Endothelial cell of umbilical vein (primary cell): ENCODE data around the gene KIF3A. TPM values are rescaled to one million over a fixed set of nuclear protein-coding genes. Genes with fewer than 3 reads are reported as not detected.

Source experiments
- BruUV-seq: library from RNA; stranded (reverse); fragments of 400-500 nt; replicated peaks from 2 replicates; lab custom pipeline; 2021; lab: Mats Ljungman, UMichigan
- CTCF ChIA-PET: fragments of 300-600, 350-600 bp; sonication (Branson Sonifier 250); formaldehyde crosslinking; loops from one replicate; lab custom pipeline; 2021; ENCODE audit warnings: antibody characterized with exemption, inconsistent platforms; lab: Charles Lee
- POLR2A ChIA-PET: fragments of 300-600, 350-600 bp; sonication (Branson Sonifier 250); formaldehyde crosslinking; loops from one replicate; lab custom pipeline; 2021; ENCODE audit warnings: antibody characterized with exemption, inconsistent platforms; lab: Charles Lee
- DNase-seq: peaks from one replicate; pipeline ENCODE4 v3.0.0-alpha.2; 2011; ENCODE audit warnings: low read depth, low spot score
- FAIRE-seq: peaks from 2 replicates; lab custom pipeline; 2011; peaks lifted over from hg19 to GRCh38; lab: Jason Lieb, UNC
- H2AFZ ChIP-seq: 2 replicates; pipeline ENCODE4 v1.6.0; 2012; ENCODE audit warnings: low read depth, low read length, control low read depth, inconsistent platforms
- H3K27ac ChIP-seq: 2 replicates; pipeline ENCODE4 v1.5.1; 2011; ENCODE audit warnings: low read depth, mild to moderate bottlenecking, control low read depth, low read length, moderate library complexity; ENCODE audit not compliant: insufficient read depth
- H3K27me3 ChIP-seq, 2 experiments: 2 replicates each; pipeline versions ENCODE4 v1.6.0 to v1.6.1; 2011; ENCODE audit warnings: low read length in 2 of 2, mixed read lengths in 1 of 2; ENCODE audit not compliant: control insufficient read depth in 2 of 2, insufficient read depth in 2 of 2
- H3K36me3 ChIP-seq, 2 experiments: 2 replicates in 1 of 2; 3 replicates in 1 of 2; pipeline ENCODE4 v1.5.1; 2011; ENCODE audit warnings: low read length in 2 of 2, mild to moderate bottlenecking in 1 of 2, moderate library complexity in 1 of 2; ENCODE audit not compliant: control insufficient read depth in 2 of 2, insufficient read depth in 2 of 2; ENCODE audit errors: extremely low read depth in 1 of 2
- H3K4me1 ChIP-seq: 3 replicates; pipeline ENCODE4 v1.5.1; 2011; ENCODE audit warnings: mild to moderate bottlenecking, low read length; ENCODE audit not compliant: control insufficient read depth, insufficient read depth; ENCODE audit errors: extremely low read depth
- H3K4me2 ChIP-seq: 2 replicates; pipeline ENCODE4 v1.6.1; 2011; ENCODE audit warnings: low read length, control low read depth, mixed read lengths; ENCODE audit not compliant: insufficient read depth
- H3K4me3 ChIP-seq, 3 experiments: fragments of 200-600 bp in 1 of 3; sonication (generic), shearing (Covaris generic) in 1 of 3; replicated peaks in 1 of 3; 2 replicates each; pipeline ENCODE4 v1.5.1; 2011 to 2016; ENCODE audit warnings: control low read depth in 3 of 3, low read length in 3 of 3, mild to moderate bottlenecking in 2 of 3, inconsistent platforms in 1 of 3, low read depth in 1 of 3, moderate library complexity in 1 of 3; ENCODE audit not compliant: insufficient read depth in 1 of 3
- H3K79me2 ChIP-seq: 2 replicates; pipeline ENCODE4 v1.6.0; 2012; ENCODE audit warnings: low read length, inconsistent platforms; ENCODE audit not compliant: control insufficient read depth, insufficient read depth
- H3K9ac ChIP-seq: replicated peaks from 2 replicates; pipeline ENCODE3; 2011; ENCODE audit warnings: low read length, control low read depth; ENCODE audit not compliant: insufficient read depth; ENCODE audit errors: extremely low read depth
- H3K9me1 ChIP-seq: replicated peaks from 3 replicates; pipeline ENCODE4 v1.6.0; 2011; ENCODE audit warnings: mild to moderate bottlenecking, low read length; ENCODE audit not compliant: control insufficient read depth, insufficient read depth; ENCODE audit errors: extremely low read depth
- H3K9me3 ChIP-seq: replicated peaks from 2 replicates; pipeline ENCODE4 v1.5.1; 2012; ENCODE audit warnings: low read length, inconsistent platforms; ENCODE audit not compliant: control insufficient read depth, insufficient read depth
- H4K20me1 ChIP-seq: replicated peaks from 2 replicates; pipeline ENCODE3; 2011; ENCODE audit warnings: mild to moderate bottlenecking, low read length; ENCODE audit not compliant: control insufficient read depth, insufficient read depth; ENCODE audit errors: extremely low read depth
- EZH2 ChIP-seq: IDR thresholded peaks from 2 replicates; pipeline ENCODE4 v1.6.1; 2012; ENCODE audit warnings: borderline replicate concordance, low read depth, mild to moderate bottlenecking, moderate library complexity, low read length, inconsistent platforms; ENCODE audit not compliant: severe bottlenecking
- FOS ChIP-seq: IDR thresholded peaks from 2 replicates; pipeline ENCODE4 v1.6.1; 2011; ENCODE audit warnings: mild to moderate bottlenecking, low read length, moderate library complexity, borderline replicate concordance; ENCODE audit not compliant: insufficient read depth
- JUN ChIP-seq: IDR thresholded peaks from 2 replicates; pipeline ENCODE4 v1.6.1; 2011; ENCODE audit warnings: borderline replicate concordance, low read depth; ENCODE audit not compliant: insufficient read length, insufficient read depth
- MAX ChIP-seq: IDR thresholded peaks from 2 replicates; pipeline ENCODE4 v1.6.1; 2011; ENCODE audit not compliant: insufficient read depth, insufficient read length
- MYC ChIP-seq: IDR thresholded peaks from one replicate; pipeline ENCODE4 v1.6.1; 2011; ENCODE audit warnings: mild to moderate bottlenecking, low read depth, low read length
- POLR2A ChIP-seq: IDR thresholded peaks from 2 replicates; pipeline ENCODE4 v1.6.1; 2012; ENCODE audit warnings: low read depth, mild to moderate bottlenecking, control low read depth, low read length
- POLR2AphosphoS5 ChIP-seq: IDR thresholded peaks from 2 replicates; pipeline ENCODE4 v1.6.1; 2012; ENCODE audit warnings: low read depth, mild to moderate bottlenecking, control low read depth, low read length, moderate library complexity; ENCODE audit not compliant: insufficient read depth
- dilution Hi-C: fragments of 300-500 bp; cut with MboI; formaldehyde crosslinking; loops from one replicate; pipeline ENCODE4 v1.15.0; 2019; ENCODE audit warnings: low sequenced_read_pairs; ENCODE audit not compliant: extremely low pct_ligation_motif_present
- intact Hi-C: fragments of 100-400 bp; cut with micrococcal nuclease; formaldehyde crosslinking; loops from one replicate; pipeline ENCODE4 v1.10.0; 2022
- polyA plus RNA-seq, 4 experiments: library from polyadenylated mRNA; depleted of rRNA in 3 of 4; stranded (reverse) in 3 of 4; unstranded in 1 of 4; fragments of >200 nt; gene quantifications; 2 replicates each; pipeline versions ENCODE4 v1.2.1 to v1.2.3, GENCODE V29; 2011 to 2012; ENCODE audit warnings: missing spikeins in 1 of 4
- total RNA-seq: library from RNA; stranded (reverse); gene quantifications from 2 replicates; pipeline ENCODE4 v1.2.3, GENCODE V29; 2021
- TF ChIP-seq, protein P1 (sequence below), 2 donors: IDR thresholded peaks; 1 replicate in 1 of 2; 2 replicates in 1 of 2; pipeline ENCODE4 v1.5.1; 2011; ENCODE audit warnings: low read length in 2 of 2, mild to moderate bottlenecking in 2 of 2, moderate library complexity in 2 of 2, control low read depth in 1 of 2, inconsistent platforms in 1 of 2, low read depth in 1 of 2; ENCODE audit not compliant: insufficient read depth in 1 of 2; ENCODE audit errors: extremely low read depth in 1 of 2

KIF3A gene
- total and polyA plus RNA-seq, 2 donors (not counting 3 experiments of a cell fraction or from before 2014, with no cell fraction given): 3.3 to 11.2 TPM

- ChIA-PET CTCF (interaction anchor here (1.3 to 4.1 kb wide), 4 partner anchors 16 to 50 kb away, joined by 4 to 17 read pairs (median 10); partner anchors contain the start of genes CCNI2 and KIF3A), POLR2A (no interaction called here)
- Histone ChIP-seq H4K20me1 (no peaks in the 10 kb centered on the region), H3K4me3 (no peak overlapping the region), H3K9ac (no peak overlapping the region), H3K4me1 (peaks cover 28% of the 10 kb centered on the region), H3K27me3 (no peaks in the 10 kb centered on the region), H2AFZ (no peak overlapping the region), H3K27ac (peak overlapping the region; percentile 55), H3K9me1 (no peaks in the 10 kb centered on the region), H3K9me3 (no peaks in the 10 kb centered on the region), H3K4me2 (no peak overlapping the region), H3K79me2 (peaks cover 61% of the 10 kb centered on the region), H3K36me3 (no peaks in the 10 kb centered on the region)
- BruUV-seq: no TSS peak
- peak; percentile 78 for FAIRE-seq
- dilution Hi-C loops: no loop called here
- peak; percentile 68 for DNase-seq
- TF ChIP-seq JUN (no peak), FOS (no peak), POLR2AphosphoS5 (no peak), POLR2A (no peak), MYC (no peak), EZH2 (no peak), MAX (no peak)
- TF ChIP-seq, protein P1, sequence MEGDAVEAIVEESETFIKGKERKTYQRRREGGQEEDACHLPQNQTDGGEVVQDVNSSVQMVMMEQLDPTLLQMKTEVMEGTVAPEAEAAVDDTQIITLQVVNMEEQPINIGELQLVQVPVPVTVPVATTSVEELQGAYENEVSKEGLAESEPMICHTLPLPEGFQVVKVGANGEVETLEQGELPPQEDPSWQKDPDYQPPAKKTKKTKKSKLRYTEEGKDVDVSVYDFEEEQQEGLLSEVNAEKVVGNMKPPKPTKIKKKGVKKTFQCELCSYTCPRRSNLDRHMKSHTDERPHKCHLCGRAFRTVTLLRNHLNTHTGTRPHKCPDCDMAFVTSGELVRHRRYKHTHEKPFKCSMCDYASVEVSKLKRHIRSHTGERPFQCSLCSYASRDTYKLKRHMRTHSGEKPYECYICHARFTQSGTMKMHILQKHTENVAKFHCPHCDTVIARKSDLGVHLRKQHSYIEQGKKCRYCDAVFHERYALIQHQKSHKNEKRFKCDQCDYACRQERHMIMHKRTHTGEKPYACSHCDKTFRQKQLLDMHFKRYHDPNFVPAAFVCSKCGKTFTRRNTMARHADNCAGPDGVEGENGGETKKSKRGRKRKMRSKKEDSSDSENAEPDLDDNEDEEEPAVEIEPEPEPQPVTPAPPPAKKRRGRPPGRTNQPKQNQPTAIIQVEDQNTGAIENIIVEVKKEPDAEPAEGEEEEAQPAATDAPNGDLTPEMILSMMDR (IDR thresholded peaks at IDR 0.05; ENCODE audit: extremely low read depth in 1 of 2, insufficient read depth in 1 of 2, low read depth in 1 of 2, low read length in 2 of 2): no peak
- intact Hi-C loops: no loop called here
These were observed 33.3 kb upstream of the KIF3A start for GRCh38 chr5:132770476-132771159.
